GM20431 (cell line): ENCODE measurements around the gene SPEN.
"Not testable (repeated sequence)": the region's sequence is repeated elsewhere in the genome, so short reads cannot be mapped to it uniquely, and the experiment has no call there.

ENCODE experiments used
- in situ Hi-C: fragments of 300-500 bp; cut with MseI, MboI; formaldehyde crosslinking; loops from one replicate; pipeline ENCODE4 v1.15.0; 2020; ENCODE audit warnings: low sequenced_read_pairs; ENCODE audit not compliant: unreplicated experiment

Gene SPEN

DNA sequence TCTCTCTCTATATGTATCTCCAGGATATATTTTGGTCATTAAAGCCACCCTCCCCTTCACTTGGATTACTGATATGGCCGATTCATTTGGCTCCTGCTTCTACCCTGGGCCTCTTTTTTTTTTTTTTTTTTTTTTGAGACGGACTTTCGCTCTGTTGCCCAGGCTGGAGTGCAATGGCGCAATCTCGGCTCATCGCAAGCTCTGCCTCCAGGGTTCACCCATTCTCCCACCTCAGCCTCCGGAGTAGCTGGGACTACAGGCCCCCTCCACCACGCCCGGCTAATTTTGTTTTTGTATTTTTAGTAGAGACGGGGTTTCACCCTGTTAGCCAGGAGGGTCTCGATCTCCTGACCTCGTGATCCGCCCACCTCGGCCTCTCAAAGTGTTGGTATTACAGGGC is 18.6 kb upstream of the SPEN start:
- in situ Hi-C loops, result loop anchor here (10.0 kb wide), 1 partner anchor 86 kb away; no protein-coding TSS in a partner anchor

DNA sequence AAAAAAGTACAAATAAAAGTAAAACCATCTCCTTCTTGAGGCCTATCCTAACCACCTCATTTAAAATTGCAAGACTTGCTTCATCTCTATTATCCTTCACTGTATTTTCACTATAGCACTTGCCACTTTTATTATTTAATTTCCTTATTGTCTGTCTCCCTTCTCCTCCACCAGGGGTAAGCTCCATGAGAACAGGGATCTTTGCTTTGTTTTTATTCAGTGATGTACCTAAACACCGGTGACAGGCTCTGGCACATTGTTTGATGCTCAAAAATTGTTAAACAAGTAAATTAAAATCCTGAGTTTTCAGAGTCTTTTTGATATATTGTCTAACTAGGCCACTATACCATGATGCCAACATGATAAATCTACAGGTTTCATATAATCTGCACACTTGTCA is 17.2 kb upstream of the SPEN start:
- in situ Hi-C loops, result no loop called here

DNA sequence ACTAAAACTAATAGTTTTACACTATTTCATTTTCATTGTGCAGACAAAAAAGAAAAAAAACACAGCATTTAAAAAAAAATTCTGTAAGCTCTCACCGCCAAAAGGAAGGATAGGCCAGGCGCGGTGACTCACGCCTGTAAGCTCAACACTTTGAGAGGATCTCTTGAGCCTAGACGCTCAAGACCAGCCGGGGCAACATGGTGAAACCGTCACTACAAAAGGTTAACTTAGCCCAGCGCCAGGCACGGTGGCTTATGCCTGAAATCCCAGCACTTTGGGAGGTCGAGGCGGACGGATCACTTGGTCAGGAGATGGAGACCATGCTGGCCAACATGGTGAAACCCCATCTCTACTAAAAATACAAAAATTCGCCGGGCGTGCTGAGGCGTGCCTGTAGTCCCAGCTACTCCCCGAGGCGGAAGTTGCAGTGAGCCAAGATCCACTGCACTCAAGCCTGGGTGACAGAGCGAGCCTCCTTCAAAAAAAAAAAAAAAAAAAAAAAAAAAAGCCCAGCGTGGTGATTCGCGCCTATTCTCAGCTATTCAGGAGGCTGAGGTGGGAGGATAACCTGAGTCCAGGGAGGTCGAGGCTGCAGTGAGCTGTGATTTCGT is 14.3 kb upstream of the SPEN start:
- in situ Hi-C loops, result no loop called here

- in situ Hi-C loops, result no loop called here
Measured at GRCh38 chr1:15833842-15834405, 13.6 kb upstream of the SPEN start.

DNA sequence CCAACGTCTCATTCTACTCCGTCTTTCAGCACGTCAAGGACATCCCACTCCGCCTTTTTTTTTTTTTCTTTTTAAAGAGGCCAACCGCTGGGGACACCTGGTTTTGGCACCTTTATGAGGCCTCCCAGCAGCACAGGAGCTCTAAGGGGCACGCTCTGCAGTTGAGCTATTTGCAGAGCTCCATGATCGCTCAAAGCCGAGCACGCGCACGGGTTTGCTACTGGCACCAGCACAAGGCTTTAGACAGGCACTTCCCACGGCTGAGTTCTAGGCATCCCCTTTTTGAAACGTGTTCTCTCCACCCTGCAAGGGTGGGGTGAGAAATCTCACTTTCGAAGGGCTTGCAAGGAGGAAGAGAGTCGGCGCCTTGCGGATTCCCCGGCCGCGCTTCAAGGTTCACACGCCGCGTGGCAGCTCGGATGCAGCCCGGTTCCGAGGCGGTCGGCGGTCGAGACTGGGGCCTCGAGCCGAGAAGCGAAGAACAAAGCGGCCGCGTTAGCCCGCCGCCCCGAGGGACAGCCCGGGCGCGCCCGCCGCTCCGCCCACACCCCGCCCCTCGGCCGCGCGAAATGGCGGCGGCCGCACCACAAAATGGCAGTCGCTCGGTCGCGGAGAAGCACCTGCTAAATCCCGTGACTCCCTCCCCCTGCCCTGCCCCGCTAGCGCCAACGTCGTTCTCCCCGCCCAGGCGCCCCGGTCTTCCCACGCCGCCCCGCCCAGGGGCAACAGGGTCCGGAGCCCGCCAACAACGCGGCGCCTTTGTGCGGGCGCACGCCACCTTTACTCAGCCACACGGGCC is 12.9 kb upstream of the SPEN start:
- in situ Hi-C loops, result no loop called here

GRCh38 chr1:15835205-15835740 is 12.2 kb upstream of the SPEN start:
- in situ Hi-C loops, result no loop called here

- in situ Hi-C loops, result no loop called here
Measured at GRCh38 chr1:15835741-15836510, 11.6 kb upstream of the SPEN start.

GRCh38 chr1:15836511-15836771 is 11.1 kb upstream of the SPEN start:
- in situ Hi-C loops, result not testable (repeated sequence)

DNA sequence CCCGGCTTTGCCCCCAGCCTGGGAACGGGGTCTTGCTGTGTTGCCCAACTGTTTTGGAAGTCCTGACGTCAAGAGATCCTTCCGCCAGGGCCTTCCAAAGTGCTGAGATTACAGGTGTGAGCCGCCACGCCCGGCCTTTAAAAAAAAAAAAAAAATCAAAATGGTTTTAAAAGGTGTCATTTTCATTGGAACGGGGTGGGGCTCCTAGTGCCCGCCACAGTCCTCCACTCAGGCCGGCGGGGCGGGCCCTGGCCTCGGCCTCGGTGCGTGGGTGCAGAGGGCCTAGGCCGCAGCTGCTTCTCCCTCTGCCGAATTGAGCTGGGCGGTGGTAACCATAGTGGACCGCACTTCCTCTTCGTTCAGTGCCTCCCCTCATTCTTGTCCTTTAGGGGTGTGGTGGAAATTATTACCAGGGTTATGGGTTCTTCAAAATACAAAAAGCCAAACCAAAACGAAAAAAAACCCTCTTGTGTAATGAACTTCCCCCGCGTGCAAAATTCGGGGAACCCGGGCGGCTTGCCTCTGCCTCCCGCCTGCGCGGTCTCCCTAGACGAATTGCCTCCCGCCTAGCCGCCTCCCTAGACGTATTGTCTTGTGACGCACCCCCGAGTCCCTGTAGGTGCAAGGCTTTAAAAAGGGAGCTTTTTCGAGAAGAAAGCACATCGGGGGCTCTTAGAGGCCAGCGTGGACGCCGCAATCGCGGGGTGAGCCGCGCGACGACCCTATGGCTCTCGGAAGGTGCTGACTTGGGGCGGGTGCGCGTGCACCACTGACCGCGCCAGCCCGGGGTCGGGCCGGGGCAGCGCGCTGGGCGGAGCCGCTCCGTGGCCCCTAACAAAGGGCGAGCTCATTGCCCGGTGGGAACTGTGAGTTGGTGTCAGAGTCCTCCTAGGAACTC is 10.5 kb upstream of the SPEN start:
- in situ Hi-C loops, result no loop called here

DNA sequence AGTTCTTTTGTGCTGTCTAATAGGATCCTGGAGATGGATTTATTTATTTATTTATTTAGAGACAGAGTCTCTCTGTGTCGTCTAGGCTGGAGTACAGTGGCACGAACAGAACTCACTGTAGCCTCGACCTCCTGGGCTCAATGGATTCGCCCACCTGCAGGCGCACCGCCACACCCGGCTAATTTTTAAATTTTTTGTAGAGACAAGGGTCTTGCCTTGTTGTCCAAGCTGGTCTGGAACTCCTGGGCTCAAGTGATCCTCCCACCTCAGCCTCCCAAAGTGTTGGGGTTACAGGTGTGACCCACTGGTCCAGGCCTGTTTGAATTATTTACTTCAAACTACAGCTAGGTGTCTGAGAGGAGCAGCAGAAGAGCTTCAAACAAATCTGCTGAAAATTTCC is 9.6 kb upstream of the SPEN start:
- in situ Hi-C loops, result no loop called here

- in situ Hi-C loops, result no loop called here
Measured at GRCh38 chr1:15838721-15839120, 8.8 kb upstream of the SPEN start.

- in situ Hi-C loops, result no loop called here
Measured at GRCh38 chr1:15843826-15844572, 3.5 kb upstream of the SPEN start.

- in situ Hi-C loops, result not testable (repeated sequence)
Measured at GRCh38 chr1:15846056-15846455, 1.5 kb upstream of the SPEN start.

GRCh38 chr1:15847893-15848142 is 311 bp downstream of the SPEN start:
- in situ Hi-C loops, result no loop called here

DNA sequence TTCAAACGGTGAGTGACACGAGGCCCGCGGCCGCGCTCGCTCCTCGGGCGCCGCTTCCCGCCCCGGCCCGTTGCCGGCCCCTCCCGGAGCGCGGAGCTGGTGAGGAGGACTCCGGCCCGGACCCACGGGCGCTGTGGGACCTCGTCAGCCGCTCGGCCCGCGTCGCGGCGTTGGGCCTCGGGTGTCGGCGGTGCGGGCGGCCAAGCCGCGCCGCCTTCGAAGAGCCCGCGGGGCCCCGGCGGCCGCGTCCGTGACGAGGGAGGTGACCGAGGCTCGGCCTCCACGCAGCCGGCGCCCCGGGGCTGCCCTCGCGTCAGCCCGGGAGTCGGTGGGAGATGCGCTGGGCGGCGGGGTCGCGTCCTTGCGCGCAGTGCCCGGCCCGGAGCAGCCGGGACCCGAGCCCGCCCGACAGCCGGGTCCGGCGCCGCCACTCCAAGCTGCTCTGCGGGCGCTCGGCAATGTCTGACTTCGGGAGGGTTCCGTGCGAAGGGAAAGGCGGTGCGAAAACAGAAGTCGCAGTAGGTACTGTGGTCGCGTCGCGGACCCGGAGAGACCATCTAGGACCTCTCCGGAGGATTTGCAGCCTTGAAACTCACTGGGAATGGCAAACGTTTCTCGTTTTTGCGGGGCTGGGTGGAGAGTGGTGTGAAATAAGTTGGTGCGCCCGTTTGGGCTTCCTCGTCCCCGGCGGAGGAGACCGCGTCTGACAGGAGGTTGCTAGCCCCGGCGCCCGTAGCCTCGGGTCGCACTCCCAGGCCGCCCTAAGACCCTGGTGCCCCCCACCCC is 829 bp downstream of the SPEN start:
- in situ Hi-C loops, result no loop called here

DNA sequence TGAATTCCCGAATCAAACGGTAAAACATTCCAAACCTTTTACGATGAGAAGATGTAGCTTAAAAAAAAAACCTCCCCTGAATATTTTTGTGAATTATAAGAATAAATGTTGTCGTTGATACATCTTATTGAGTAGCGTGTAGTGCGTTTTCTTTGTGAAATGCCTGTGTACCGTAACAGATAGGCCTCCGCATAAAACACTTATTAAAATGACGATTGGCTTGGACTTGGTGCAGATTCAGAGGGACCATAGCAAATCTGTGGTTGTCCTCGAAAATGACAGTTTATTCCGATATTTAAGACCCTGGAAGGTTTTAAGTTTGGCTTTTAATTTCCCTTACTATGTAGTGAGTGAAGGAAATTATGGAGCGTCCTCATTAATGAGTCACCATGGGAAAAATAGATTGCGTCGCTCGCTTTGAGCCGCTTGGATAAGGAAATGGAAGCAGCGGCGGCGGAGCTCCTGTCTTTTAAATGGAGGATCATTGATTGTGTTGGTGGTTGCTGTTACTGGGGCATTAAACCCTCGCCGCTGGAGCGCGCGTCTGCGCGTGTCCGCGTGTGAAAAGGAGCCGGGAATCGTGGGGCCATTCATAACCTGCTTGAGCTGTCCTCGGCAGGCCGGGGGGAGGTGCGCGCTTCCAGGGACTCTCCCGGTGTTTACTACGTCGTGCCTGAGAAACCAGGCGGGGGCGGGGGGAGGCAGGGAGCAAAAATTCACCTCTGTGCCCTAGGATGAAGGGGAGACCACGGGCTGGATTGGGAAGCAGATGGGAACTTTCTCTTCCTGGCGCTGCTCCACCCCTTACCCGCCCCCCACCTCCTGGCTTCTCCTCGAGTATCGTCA is 1.6 kb downstream of the SPEN start:
- in situ Hi-C loops, result no loop called here

DNA sequence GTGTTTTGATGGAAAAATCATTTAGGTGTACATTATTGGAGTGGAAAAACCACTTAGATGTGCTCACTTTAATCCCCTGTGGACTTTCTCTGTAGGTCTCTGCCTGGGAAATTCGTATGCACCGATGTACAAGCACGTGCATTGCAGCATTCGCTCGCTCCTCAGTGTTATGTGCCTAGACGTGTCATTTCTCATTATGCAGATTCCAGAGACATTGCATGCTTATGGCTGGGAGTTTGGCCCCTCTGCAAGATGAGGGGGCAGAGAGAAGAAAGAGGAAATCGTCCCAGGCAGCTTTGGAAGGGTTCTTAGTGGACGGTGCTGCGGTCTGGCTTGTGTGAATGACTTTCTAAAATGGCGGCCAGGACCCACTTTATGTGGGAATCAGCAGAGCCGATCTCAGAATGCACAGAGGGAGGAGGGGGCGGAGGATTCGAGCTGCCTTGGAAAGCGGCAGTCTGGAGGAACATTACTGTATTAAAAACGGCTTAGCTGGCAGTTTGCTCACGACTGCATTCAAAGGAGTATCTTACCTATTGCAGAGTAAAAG is 2.3 kb downstream of the SPEN start:
- in situ Hi-C loops, result no loop called here
